ENCODE measurements around the gene NLRP13. TPM values are rescaled to one million over a fixed set of nuclear protein-coding genes. Genes with fewer than 3 reads are reported as not detected.

The NLRP13 gene
- polyA plus RNA-seq, 1 donor (not counting 4 experiments of a cell fraction or from before 2014, with no cell fraction given): not detected

GRCh38 chr19:55857974-55858373 lies 74.2 kb downstream of the NLRP13 start:
- no peak overlapping the region for H3K4me2 ChIP-seq (ENCODE audit: control insufficient read depth, extremely low read depth, insufficient read depth, low read depth, low read length)
- no peak overlapping the region for H3K27ac ChIP-seq (ENCODE audit: control insufficient read depth, insufficient read depth, low read length)
- no peak for FAIRE-seq
- no peaks in the 10 kb centered on the region for H4K20me1 ChIP-seq (ENCODE audit: control insufficient read depth, extremely low read depth, insufficient read depth, low read length)
- DNase-seq (ENCODE audit: low read depth, low spot score): no peak
- dilution Hi-C loops (cut with MboI; ENCODE audit: extremely low pct_ligation_motif_present, low sequenced_read_pairs): no loop called here
- H3K36me3 ChIP-seq (ENCODE audit: control insufficient read depth in 2 of 2, extremely low read depth in 1 of 2, insufficient read depth in 2 of 2, low read length in 2 of 2): no peaks in the 10 kb centered on the region
- no peak overlapping the region for H2AFZ ChIP-seq (ENCODE audit: control insufficient read depth, low read length)
- no peak for TF ChIP-seq CTCF (optimal IDR thresholded peaks at IDR 0.05 in 1 of 3, IDR thresholded peaks at IDR 0.05 in 1 of 3, conservative IDR thresholded peaks at IDR 0.05 in 1 of 3; ENCODE audit: extremely low read depth in 1 of 3, insufficient read depth in 2 of 3, low read length in 3 of 3)
- no peak for TF ChIP-seq EZH2 (IDR thresholded peaks at IDR 0.05; ENCODE audit: low read length)
- H3K79me2 ChIP-seq (ENCODE audit: control insufficient read depth, insufficient read depth, low read length): no peaks in the 10 kb centered on the region
- no peaks in the 10 kb centered on the region for H3K27me3 ChIP-seq (ENCODE audit: control insufficient read depth, extremely low read depth, insufficient read depth, low read length)
- H3K9ac ChIP-seq (ENCODE audit: control insufficient read depth, extremely low read depth, insufficient read depth, low read length): no peak overlapping the region
- no peaks in the 10 kb centered on the region for H3K9me1 ChIP-seq (ENCODE audit: control insufficient read depth, extremely low read depth, insufficient read depth, low read length)
- no peaks in the 10 kb centered on the region for H3K4me1 ChIP-seq (ENCODE audit: control insufficient read depth, extremely low read depth, insufficient read depth, low read length)
- H3K4me3 ChIP-seq (ENCODE audit: control insufficient read depth in 2 of 3, extremely low read depth in 1 of 3, insufficient read depth in 2 of 3, low read depth in 1 of 3, low read length in 3 of 3): no peak overlapping the region
- peaks cover 3% of the 10 kb centered on the region for H3K9me3 ChIP-seq (ENCODE audit: control insufficient read depth, low read depth, low read length)

- DNase-seq (ENCODE audit: low read depth, low spot score): no peak
- H3K27me3 ChIP-seq (ENCODE audit: control insufficient read depth, extremely low read depth, insufficient read depth, low read length): no peaks in the 10 kb centered on the region
- no peak for FAIRE-seq
Measured at GRCh38 chr19:55857149-55857548, 75.0 kb downstream of the NLRP13 start.

More at GRCh38 chr19:55857149-55857548, 75.0 kb downstream of the NLRP13 start:
- no peak for TF ChIP-seq CTCF (optimal IDR thresholded peaks at IDR 0.05 in 1 of 3, IDR thresholded peaks at IDR 0.05 in 1 of 3, conservative IDR thresholded peaks at IDR 0.05 in 1 of 3; ENCODE audit: extremely low read depth in 1 of 3, insufficient read depth in 2 of 3, low read length in 3 of 3)
- no peak for TF ChIP-seq EZH2 (IDR thresholded peaks at IDR 0.05; ENCODE audit: low read length)
- H3K4me3 ChIP-seq (ENCODE audit: control insufficient read depth in 2 of 3, extremely low read depth in 1 of 3, insufficient read depth in 2 of 3, low read depth in 1 of 3, low read length in 3 of 3): no peak overlapping the region
- H3K36me3 ChIP-seq (ENCODE audit: control insufficient read depth in 2 of 2, extremely low read depth in 1 of 2, insufficient read depth in 2 of 2, low read length in 2 of 2): no peaks in the 10 kb centered on the region
- no peaks in the 10 kb centered on the region for H4K20me1 ChIP-seq (ENCODE audit: control insufficient read depth, extremely low read depth, insufficient read depth, low read length)
- H3K4me1 ChIP-seq (ENCODE audit: control insufficient read depth, extremely low read depth, insufficient read depth, low read length): no peaks in the 10 kb centered on the region
- no peaks in the 10 kb centered on the region for H3K9me1 ChIP-seq (ENCODE audit: control insufficient read depth, extremely low read depth, insufficient read depth, low read length)
- H3K79me2 ChIP-seq (ENCODE audit: control insufficient read depth, insufficient read depth, low read length): no peaks in the 10 kb centered on the region
- H3K4me2 ChIP-seq (ENCODE audit: control insufficient read depth, extremely low read depth, insufficient read depth, low read depth, low read length): no peak overlapping the region
- H3K27ac ChIP-seq (ENCODE audit: control insufficient read depth, insufficient read depth, low read length): no peak overlapping the region
- H3K9me3 ChIP-seq (ENCODE audit: control insufficient read depth, low read depth, low read length): peaks cover 3% of the 10 kb centered on the region
- dilution Hi-C loops (cut with MboI; ENCODE audit: extremely low pct_ligation_motif_present, low sequenced_read_pairs): no loop called here
- no peak overlapping the region for H2AFZ ChIP-seq (ENCODE audit: control insufficient read depth, low read length)
- H3K9ac ChIP-seq (ENCODE audit: control insufficient read depth, extremely low read depth, insufficient read depth, low read length): no peak overlapping the region

All from keratinocyte (primary cell).